GM18909 (cell line): Measurements from ENCODE around the gene CD53.
A peak's percentile ranks its signal among the peaks of the same experiment; 100 is the strongest.

Source experiments
- ATAC-seq: cut with Tn5 transposase; IDR thresholded peaks from one replicate; pipeline ENCODE4 v1.9.1; 2021; ENCODE audit warnings: mild to moderate bottlenecking; ENCODE audit not compliant: unreplicated experiment, poor library complexity

CD53 gene

GRCh38 chr1:110875216-110875731, 2.3 kb downstream of the CD53 start:
- ATAC-seq: peak; percentile 47

DNA sequence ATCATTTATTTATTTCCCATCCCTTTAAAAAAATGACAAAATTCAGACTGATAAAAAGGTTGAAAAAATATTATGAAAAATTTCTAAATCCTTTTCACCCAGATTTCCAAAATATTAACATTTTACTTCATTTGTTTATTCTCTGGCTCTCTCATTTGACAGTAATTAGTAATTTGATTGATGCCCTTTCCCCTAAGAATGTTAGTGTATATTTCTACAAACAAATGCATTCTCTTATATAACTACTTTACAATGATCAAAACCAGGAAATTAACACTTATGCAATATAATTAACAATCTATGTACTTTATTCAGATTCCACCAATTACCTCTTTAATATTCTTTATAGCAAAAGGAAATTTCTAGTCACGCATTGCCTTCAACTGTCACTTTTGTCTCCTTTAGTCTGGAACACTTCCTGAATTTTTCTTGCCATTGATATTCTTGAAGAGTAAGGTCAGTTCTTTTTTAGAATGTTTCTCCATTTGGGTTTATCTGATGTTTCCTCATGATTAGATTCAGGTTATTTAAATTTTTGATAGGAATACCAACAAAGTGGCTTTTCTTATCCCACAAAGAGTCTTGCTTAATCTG, 3.9 kb downstream of the CD53 start:
- no peak for ATAC-seq

GRCh38 chr1:110877364-110877763, 4.4 kb downstream of the CD53 start:
- no peak for ATAC-seq

GRCh38 chr1:110877776-110878175, 4.8 kb downstream of the CD53 start:
- no peak for ATAC-seq

DNA sequence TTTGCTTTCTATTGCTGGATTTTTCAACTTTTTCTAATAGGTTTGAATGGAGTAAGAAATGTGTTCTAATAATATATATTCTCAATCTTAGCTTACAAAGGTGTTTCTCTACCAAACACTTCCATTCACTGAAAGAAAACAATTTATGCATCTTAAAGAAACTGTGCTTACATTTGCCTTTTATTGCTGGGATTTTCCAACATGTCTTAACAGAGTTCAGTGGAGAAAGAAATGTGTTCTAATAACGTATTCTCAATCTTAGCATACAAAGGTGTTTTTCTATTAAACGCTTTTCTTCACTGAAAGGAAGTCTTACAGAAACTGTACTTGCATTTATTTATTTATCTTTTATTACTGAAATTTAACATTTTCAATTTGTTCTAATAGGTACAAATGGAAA, 5.6 kb downstream of the CD53 start:
- no peak for ATAC-seq

GRCh38 chr1:110878993-110879392, 6.0 kb downstream of the CD53 start:
- no peak for ATAC-seq

GRCh38 chr1:110879758-110880606, 7.0 kb downstream of the CD53 start:
- ATAC-seq: peak; percentile 60

- ATAC-seq: peak; percentile 14
Observed at GRCh38 chr1:110880708-110881374, 7.9 kb downstream of the CD53 start.

- no peak for ATAC-seq
Observed at GRCh38 chr1:110888049-110888448, 15.1 kb downstream of the CD53 start.

- ATAC-seq: no peak
Observed at GRCh38 chr1:110888641-110889040, 15.7 kb downstream of the CD53 start.

DNA sequence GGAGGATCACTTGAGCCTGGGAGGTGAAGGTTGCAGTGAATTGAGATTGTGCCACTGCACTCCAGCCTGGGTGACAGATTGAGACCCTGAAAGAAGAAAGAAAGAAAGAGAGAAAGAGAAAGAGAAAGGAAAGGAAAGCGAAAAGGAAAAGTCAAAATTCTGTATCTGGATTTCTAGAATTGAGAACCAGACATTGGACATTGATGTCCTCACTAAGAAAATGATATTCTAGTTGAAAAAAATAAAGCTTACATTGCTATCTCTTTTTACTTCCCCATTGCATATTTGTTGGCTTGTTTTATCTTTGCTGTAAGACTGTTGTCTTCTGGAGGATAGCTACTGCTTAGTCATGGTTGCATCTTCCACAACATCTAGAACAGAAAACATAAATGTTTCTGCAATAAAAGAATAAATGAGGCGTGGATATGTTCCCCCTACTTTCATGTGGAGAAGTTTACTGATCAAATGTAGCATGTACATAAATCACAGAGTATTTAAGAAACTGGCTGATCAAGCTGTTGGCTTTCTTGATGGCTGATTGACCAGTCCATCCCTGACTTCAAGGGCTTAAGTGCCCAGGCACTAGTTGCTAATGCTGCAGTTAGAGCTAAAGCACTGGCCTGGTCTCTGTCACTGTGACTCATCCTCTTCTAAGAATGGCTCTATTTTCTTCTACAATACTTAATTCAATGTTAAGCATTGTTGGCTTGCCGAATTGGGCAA, 17.7 kb downstream of the CD53 start:
- ATAC-seq: no peak

DNA sequence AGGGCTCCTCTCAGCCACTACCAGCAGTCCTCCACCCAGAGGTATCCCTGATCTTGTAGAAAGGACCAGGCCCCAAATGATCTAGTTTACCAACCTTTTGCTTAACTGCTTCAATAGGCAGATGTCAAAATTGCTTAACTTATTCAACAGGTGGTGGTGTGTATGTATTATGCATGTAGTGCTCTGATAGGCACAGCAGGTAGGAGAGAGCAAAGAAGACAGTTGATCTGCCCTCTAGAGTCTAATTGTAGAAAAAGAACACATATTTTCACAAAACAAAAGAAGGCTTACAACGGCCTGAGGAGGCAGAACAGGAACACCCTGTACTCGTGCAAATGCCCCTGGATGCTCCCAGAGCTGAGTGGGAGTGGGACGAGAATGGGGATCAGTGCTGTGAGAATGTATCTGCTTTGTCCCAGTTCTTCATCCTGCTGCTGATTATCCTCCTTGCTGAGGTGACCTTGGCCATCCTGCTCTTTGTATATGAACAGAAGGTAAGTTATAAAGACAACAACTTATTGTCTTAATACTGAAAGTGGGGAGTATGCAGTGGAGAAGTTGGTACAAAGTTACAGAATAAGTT, 21.1 kb downstream of the CD53 start:
- ATAC-seq: no peak

DNA sequence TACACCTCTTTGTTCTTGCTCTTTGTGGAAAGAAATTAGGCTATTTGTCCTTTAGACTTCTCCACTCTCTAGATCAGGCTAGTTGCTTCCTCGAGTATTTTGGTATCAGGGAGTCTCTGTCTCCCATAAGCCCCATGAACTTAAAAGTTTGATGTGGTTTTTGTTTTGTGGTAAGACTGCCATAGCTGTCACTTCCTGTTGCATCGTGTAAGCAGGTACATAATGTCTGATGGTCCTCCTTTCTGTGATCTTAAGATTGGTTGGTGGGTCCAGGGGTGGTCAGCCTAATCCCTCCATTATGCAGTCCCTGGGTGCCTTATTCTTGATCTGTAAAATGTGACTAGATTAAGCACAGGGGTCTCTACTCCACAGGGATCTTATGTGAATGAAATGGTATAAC, 23.1 kb downstream of the CD53 start:
- no peak for ATAC-seq

DNA sequence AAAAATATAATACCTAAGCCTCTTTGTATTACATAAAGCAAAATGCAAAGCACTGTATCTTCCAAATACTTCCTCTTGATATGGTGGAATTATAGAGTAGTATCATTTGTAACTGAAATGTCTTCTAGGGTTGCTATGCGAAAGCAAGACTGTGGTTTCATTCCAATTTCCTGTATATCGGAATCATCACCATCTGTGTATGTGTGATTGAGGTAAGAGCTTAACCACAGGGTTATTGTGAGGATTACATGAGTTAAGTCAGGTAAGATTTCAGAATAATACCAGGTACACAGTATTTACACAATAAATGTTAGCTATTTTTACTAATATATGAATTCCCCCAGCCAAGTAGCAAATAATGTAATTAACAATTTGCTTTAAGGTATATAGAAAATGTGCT, 24.7 kb downstream of the CD53 start:
- no peak for ATAC-seq

- no peak for ATAC-seq
Observed at GRCh38 chr1:110898734-110899457, 25.9 kb downstream of the CD53 start.

DNA sequence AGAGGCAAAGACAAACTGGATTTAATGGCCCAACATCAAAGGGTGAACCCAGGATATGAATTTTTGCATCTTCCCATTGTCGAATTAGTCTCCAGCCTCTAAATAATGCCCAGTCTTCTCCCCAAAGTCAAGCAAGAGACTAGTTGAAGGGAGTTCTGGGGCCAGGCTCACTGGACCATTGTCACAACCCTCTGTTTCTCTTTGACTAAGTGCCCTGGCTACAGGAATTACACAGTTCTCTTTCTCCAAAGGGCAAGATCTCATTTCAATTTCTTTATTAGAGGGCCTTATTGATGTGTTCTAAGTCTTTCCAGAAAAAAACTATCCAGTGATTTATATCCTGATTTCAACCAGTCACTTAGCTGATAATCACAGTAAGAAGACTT, 26.5 kb downstream of the CD53 start:
- no peak for ATAC-seq

GRCh38 chr1:110902820-110903463, 30.0 kb downstream of the CD53 start:
- no peak for ATAC-seq

DNA sequence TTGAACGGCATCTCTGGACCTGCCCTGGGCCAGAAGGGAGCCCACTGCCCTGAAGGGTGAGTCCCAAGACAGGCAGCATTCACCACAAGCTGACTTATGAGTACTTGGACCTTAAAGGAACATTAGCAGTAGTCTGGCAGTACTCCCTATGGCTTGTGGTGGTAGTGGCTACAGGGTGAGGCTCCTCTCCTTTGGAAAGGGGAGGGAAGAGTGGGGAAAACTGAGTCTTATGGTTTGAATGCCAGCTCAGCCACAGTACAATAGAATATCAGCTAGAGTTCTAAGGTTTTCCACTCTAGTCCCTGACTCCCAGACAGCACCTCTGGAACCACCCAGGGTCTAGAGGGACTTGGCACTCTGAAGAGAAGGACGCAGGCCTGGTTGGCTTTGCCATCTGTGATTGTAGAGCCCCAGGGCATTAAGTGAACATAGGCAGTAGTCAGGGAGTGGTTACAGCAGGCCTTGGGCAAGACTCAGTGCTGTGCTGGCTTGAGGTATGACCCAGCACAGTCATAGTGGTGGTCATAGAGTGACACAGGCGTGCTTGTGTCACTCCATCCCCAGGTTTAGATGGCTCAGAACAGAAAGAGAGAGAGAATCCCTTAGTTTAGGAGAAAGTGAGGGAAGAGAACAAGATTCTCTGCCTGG, 31.0 kb downstream of the CD53 start:
- ATAC-seq: no peak

DNA sequence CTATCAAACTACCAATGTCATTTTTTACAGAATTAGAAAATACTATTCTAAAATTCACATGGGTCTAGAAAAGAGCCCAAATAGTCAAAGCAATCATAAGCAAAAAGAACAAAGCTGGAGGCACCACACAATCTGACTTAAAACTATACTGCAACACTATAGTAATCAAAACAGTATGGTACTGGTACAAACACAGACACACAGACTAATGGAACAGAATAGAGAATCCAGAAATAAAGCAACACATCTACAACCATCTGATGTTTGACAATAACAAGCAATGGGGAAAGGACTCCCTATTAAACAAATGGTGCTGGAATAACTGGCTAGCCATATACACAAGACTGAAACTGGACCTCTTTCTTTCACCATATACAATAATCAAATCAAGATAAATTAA, 39.8 kb downstream of the CD53 start:
- ATAC-seq: no peak
